Neutrophil (primary cell): ENCODE measurements around the gene ZBTB32.

Experiments
- H3K27ac ChIP-seq: fragments of 200-600 bp; sonication (generic); 2 replicates; pipeline ENCODE4 v1.5.1; 2016; ENCODE audit warnings: mild to moderate bottlenecking, moderate library complexity
- H3K27me3 ChIP-seq: fragments of 200-600 bp; sonication (generic); 2 replicates; pipeline ENCODE4 v1.6.0; 2016; ENCODE audit warnings: mild to moderate bottlenecking
- H3K36me3 ChIP-seq: fragments of 200-600 bp; sonication (generic); 2 replicates; pipeline ENCODE4 v1.5.1; 2017
- H3K4me1 ChIP-seq, 2 experiments: fragments of 200-600 bp in 1 of 2; sonication (generic) in 1 of 2; 1 replicate in 1 of 2; 2 replicates in 1 of 2; pipeline versions ENCODE4 v1.5.1 to v1.6.1; 2013 to 2016; ENCODE audit warnings: low read depth in 1 of 2, low read length in 1 of 2, mild to moderate bottlenecking in 1 of 2, moderate library complexity in 1 of 2; ENCODE audit not compliant: control insufficient read depth in 1 of 2, insufficient read depth in 1 of 2
- H3K4me3 ChIP-seq, 2 experiments: fragments of 200-600 bp in 1 of 2; sonication (generic) in 1 of 2; 1 replicate in 1 of 2; 2 replicates in 1 of 2; pipeline ENCODE4 v1.5.1; 2013 to 2016; ENCODE audit warnings: low read depth in 1 of 2, low read length in 1 of 2, mild to moderate bottlenecking in 1 of 2, moderate library complexity in 1 of 2
- H3K9me3 ChIP-seq: fragments of 200-600 bp; sonication (generic); 2 replicates; pipeline ENCODE4 v1.5.1; 2016
- CTCF ChIP-seq: fragments of 200-600 bp; sonication (generic); IDR thresholded peaks from 2 replicates; pipeline ENCODE4 v1.5.1; 2016; ENCODE audit warnings: antibody characterized with exemption

The ZBTB32 gene

GRCh38 chr19:35760711-35761349, 56.5 kb downstream of the ZBTB32 start:
- H3K9me3 ChIP-seq = no peaks in the 10 kb centered on the region
- no peak overlapping the region for H3K27ac ChIP-seq
- peaks cover 24% of the 10 kb centered on the region in 2 experiments for H3K4me1 ChIP-seq
- H3K36me3 ChIP-seq = peaks cover 34% of the 10 kb centered on the region
- no peak overlapping the region for H3K4me3 ChIP-seq
- peaks cover 17% of the 10 kb centered on the region for H3K27me3 ChIP-seq
- TF ChIP-seq CTCF = no peak

- H3K9me3 ChIP-seq = no peaks in the 10 kb centered on the region
- TF ChIP-seq CTCF = no peak
- H3K4me1 ChIP-seq = no peaks in the 10 kb centered on the region
- no peak overlapping the region for H3K4me3 ChIP-seq
- peaks cover 59% of the 10 kb centered on the region for H3K36me3 ChIP-seq
- no peaks in the 10 kb centered on the region for H3K27me3 ChIP-seq
- H3K27ac ChIP-seq = no peak overlapping the region
Observed at GRCh38 chr19:35764432-35765315, 60.3 kb downstream of the ZBTB32 start.
